HG03159 (cell line): ENCODE measurements around the gene SLC25A42.
A peak's percentile ranks its signal among the peaks of the same experiment; 100 is the strongest.

Experiments used
- ATAC-seq: cut with Tn5 transposase; IDR thresholded peaks from one replicate; pipeline ENCODE4 v1.9.1; 2021; ENCODE audit warnings: mild to moderate bottlenecking, moderate library complexity; ENCODE audit not compliant: unreplicated experiment

The SLC25A42 gene

DNA sequence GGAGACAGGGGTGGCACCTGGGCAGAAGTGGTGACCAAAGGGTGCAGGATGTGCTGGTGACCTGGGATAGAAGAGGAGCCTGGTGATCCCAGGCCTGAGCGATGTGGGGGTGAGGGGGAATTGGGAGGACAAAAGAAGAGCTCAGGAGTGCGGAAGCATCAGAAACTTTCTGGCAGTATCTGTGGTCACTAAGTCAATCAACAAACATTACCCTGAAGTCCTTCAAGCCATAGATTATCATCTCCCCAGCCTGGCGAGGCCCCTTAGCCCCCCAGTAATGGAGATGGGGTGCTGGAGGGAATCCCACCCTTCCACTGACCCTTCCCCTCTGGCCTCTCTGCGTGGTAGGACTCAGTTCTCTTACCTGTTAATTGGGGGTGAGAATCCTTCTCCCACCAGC lies 95.7 kb downstream of the SLC25A42 start:
- no peak for ATAC-seq

DNA sequence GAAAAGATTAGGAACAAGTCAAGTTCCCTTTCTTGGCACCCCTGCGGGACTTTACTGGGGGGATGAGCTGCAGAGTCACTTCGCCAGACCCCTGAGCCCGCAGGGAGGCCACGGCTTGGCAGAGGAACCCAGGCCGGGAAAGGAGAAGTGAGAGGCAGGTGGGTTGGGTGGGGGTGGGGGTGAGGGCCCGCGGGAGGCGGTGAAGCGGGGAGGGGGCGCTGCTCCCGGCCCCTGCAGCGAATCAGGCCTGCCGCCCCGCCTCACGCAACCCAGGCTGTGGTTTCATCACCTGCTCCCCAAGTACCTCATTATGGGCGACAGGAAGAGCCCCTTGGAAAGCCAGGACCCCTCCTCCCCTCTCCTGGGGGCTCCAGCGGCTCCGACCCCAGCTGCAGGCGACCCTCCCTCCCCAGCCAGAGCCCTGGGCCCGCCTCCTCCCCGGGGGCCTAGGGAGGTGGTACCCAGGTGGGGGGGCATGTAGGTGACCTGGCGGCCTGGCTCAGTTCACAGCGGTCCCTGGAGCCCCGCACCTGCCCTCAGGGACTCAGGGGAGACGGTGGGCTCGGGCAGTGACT lies 96.8 kb downstream of the SLC25A42 start:
- ATAC-seq, result peak; percentile 48

DNA sequence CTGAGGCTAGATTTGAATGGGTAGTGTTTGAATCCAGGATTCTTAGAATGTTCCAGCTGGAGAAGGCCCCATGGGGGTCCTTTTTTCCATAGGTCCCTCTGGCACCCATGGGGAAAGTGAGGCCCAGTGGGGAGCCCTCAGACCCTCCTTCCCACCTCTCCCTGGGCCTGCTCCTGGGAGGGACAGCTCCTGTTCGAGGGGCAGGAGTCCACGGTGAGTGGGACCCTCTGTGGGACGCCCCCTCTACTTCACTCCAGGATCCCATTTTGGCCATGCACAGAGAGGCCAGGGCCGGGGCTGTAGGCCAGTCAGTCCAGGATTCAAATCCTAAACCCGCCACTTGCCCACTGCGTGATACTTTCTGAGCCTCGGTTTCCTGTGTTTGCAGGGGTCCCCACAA lies 98.7 kb downstream of the SLC25A42 start:
- ATAC-seq, result no peak
